ENCODE data around the gene ARGLU1.
"Not testable (repeated sequence)": the region's sequence is repeated elsewhere in the genome, so short reads cannot be mapped to it uniquely, and the experiment has no call there.

The ARGLU1 gene, protein sequence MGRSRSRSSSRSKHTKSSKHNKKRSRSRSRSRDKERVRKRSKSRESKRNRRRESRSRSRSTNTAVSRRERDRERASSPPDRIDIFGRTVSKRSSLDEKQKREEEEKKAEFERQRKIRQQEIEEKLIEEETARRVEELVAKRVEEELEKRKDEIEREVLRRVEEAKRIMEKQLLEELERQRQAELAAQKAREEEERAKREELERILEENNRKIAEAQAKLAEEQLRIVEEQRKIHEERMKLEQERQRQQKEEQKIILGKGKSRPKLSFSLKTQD

DNA sequence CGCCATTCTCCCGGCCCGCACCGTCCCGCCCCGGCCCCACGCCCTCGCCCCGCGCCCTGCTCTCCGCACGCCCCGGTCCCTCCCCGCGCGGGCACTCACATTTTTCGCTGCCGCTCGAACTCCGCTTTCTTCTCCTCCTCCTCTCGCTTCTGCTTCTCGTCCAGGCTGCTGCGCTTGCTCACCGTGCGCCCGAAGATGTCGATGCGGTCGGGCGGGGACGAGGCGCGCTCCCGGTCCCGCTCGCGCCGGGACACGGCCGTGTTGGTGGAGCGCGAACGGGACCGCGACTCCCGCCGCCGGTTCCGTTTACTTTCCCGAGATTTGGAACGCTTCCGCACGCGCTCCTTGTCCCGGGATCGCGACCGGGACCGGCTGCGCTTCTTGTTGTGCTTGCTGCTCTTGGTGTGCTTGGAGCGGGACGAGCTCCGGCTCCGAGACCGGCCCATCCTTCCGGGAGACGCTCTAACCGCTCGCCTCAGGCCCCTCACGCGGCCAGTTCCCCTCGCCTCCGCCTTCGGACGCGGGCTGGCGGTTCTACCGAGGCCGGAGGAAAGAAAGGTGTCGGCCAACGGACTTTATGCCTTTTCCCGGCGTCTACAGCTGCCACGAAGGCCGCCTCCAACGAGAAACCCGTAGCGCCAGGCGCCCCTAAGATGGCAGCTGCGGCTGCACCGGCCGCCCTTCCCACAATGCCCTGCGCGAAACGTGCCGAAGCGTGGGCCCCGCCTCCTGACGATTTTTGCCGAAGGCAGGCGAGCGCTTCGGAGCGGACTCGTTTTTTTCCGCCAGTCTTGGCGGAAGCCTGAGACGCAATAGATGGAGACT is at the start of gene ARGLU1:
ARGLU1 (minus strand) TSS at position 664 of the 825 bp plus-strand sequence; CDS start at position 446, 218 bp downstream.
- peak; percentile 92 for DNase-seq (ENCODE audit: low spot score)

DNA sequence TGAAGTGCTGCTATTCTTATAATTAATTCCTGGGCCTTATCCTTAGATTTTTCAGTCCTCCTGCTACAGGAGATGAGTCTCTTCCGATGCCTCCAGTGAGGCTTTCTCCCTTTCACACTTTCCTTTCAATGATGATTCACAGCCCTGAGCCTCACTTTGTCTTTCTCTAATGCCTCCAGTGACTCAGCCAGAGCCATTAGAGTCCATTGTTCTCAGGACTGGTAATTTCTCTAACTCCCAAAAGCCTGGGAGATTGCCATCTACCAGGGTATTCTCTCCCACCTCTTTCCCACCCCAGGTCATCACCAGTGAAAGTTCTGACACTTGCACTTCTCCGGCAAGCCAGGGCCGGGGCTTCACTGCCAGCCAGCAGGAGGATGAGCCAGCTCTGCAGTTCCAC is 49.6 kb upstream of the ARGLU1 start:
- no peak for DNase-seq (ENCODE audit: low spot score)

DNA sequence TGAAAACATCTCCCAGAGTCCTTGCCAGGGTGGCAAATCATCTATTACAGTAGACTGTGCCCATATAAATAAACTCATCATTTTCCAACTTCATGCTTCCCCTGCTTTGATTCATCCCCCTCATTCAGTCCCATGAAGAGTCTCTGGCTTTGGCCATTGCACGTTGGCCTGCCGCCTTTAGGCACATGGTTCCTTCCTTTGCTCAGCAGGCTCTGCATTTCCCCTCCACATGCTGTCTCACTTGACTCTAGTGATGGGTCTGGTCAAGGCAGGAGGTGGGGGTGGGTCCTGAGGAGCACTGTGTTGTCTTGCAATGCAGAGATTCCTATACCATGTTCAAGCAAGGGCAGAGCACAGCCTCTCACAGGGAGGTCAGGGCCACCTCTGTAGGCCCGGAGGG is 48.8 kb upstream of the ARGLU1 start:
- DNase-seq (ENCODE audit: low spot score) = no peak

DNA sequence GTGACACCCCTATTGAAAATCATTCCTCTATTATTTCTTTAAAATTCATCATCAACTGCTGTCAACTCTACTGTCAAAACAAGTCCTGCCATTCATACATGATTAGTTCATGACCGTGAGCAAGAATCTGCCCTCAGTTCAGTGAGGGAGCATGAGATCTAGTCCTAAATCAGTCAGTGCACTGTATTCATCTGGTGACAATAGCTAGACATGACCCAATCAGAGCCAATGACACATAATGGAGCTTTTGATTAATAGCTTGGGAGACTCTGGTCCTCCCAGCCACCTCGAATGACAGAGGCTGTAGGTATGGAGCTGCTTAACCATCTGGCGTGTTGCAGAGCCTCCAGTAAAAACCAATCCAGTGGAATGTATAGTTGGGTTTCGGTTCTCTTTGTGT is 46.9 kb upstream of the ARGLU1 start:
- DNase-seq (ENCODE audit: low spot score) = no peak

DNA sequence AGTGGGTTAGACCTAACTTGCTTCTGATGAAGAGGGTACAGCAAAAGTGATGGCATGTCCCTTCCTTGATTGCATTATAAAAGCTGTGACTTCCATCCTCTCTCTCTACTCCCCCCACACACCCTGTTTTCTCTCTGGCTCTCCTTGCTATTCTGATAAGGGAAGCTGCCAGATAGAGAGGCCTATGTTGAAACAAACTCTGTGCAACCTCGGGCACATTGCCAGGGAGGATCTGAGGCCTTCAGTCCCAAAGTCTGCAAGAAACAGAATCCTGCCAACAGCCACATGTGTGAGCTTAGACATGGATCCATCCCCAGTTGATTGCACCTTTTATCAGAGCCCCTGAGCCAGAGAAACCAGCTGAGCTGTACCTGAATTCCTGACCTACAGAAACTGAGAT is 44.8 kb upstream of the ARGLU1 start:
- DNase-seq (ENCODE audit: low spot score) = no peak

DNA sequence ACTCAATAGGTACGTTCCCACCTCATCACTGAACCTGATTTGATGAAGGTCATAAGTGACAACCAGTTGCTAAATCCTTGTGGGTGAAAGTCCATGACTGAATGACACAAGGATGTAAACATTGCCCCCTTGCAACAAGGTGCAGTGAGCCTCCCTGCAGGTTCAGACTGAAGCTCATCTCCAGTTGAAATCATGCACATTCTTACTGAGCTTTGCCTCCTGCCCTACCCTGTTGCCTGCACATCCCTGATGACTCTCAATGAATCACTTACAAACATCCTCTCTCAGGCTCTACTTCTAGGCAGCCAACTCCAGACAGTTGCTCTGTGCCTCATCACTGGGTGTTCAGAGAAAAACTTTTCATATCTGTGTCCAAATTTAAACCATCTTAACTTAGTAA is 42.5 kb upstream of the ARGLU1 start:
- no peak for DNase-seq (ENCODE audit: low spot score)

DNA sequence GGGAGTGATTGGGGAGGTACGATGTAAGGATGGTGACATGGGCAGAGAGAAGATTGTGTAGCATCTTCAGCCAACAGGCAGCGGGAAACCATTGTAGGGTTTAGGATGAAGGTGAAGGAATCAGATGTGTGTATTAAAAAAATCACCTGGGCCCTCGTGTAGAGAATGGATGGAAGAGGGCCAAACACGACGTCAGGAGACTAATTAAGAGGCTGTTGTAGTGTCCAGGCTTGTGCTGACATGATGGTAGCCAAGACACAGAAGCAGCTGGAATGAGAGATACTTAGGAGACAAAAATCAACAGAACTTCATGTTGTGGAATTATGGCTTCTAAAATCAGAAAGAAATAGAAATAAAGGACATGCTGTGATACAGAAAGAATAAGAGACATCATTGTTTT is 41.2 kb upstream of the ARGLU1 start:
- no peak for DNase-seq (ENCODE audit: low spot score)

DNA sequence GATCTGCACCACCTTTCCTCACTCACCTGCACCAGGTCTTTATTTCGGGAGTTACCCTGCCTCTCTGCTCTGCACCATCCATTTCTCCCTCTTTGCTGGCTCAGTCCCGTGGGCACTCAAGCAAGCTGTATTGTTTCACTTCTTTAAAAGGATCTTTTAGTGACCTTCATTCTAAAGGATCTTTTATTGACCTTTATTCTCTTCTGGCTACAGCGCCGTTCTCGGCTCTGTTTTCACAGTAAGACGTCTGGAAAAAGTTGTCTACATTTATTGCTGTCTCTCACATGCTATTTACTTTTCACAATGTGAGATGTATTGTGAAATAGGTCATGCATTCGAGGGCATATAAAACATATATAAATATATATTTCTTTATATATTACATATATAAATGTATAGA is 35.6 kb upstream of the ARGLU1 start:
- no peak for DNase-seq (ENCODE audit: low spot score)

DNA sequence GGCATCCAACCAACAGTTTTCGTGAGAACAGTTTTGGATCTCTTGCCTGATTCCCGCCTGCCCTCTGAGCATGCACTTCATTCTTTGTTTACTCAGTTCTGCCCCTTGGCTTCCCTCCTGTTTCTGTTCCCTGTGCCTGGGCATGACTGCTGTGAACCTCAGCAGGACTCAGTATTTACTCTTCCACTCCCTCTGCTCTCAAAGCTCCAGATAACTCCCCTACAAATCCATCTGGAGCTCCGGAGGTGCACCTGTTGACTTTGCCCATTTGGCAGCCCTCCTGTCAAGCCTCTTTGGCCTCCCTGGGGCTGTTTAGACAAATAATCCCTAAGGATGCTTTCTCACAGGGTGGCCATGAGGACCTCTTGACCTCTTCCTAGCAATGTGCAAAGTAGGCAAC is 34.2 kb upstream of the ARGLU1 start:
- DNase-seq (ENCODE audit: low spot score) = no peak

DNA sequence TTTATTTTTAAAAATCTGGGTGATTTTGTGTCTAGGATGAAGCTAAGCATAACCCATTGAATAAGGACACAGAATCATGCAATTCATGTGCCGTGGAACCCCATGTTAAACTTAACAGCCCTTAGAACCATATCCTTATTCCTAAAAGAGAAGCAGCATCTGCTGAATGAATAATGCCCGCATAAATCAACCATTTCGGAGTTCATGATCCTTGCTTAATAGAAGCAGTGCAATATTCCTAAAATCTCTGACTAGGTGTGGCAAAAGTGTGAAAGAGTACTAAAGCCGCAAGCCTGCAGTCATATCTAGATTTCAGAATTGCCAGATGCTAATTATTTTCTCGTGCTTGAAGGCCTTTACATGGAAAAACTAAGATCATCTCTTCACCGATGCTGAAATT is 33.6 kb upstream of the ARGLU1 start:
- DNase-seq (ENCODE audit: low spot score) = no peak

DNA sequence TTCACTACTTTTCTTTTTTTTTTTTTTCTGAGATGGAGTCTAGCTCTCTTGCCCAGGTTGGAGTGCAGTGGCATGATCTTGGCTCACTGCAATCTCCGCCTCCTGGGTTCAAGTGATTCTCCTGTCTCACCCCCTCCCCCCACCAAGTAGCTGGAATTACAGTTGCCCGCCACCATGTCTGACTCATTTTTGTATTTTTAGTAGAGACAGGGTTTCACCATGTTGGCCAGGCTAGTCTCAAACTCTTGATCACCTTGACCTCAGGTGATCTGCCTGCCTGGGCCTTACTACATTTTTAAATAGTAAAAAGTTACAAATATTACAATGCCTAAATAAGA is 32.8 kb upstream of the ARGLU1 start:
- not testable (repeated sequence) for DNase-seq (ENCODE audit: low spot score)

DNA sequence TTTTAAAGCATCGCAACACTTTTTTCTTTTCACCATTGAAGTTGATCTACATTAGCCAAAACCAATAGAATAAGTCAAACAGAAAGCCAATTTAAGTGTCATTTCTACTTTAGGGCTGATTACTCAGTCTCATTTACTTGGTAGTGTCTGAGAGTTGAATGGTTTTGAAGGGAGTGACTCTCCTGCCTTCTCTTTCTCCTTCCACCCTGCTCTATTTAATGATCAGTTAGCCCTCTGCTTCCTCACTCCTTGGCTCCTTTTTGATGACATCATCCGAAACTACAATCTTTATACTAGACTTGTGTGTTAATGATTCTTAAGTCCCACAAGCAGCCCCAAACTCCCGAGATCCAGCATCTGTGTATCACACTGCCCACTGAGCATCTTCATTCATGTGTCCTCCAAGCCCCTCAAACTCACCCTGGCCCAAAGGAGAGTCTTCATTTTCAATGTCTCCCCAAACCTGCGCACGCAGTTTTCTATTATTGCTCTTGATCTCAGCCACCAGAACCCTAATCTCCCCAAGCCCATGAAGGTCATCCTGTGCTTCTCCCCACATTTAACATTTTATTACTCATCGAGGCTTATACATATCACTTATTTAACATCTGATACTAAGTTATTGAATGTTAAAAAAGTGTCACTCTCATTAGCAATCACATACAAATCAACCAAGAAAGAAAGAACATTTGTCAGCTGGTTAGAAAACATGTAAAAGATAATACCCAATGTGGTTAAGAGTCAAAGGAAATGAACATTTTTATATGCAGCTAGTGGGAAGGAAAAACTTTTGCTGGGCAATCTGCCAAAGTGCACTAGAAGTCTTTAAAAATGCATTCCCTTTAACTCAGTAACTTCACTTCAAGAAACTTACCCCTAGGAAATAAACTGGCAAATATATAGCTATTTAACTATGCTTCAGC is 32.2 kb upstream of the ARGLU1 start:
- peak; percentile 3 for DNase-seq (ENCODE audit: low spot score)

DNA sequence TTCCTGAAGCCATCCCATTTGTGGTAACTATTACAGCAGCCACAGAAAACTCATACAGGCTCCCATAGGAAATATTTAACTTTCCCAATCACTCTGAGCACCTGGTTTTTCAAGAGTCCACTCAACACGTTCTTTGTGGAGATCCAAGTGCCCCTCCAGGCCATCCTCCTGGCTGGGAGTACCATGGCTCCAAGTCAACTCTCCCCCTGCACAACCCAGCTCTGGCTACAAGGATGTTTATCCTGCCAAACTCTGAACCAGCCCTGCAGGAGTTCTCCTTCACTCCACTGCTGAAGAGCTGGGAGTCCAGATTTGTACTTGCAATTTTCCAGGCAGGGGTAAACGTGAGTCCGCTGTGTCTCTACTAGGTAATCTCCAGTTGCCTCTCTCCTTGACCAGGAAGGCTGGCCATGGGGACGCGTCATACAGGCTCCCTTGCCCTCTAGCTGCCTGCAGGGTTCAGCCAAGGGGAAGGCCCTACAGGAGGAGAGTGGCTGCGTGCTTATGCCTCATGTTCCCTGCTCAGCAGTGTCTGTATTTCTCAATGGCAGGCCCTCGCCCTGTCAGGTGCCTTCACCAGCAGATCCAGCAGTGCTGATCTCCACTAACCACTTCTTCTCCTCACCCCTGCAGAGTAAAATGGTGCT is 29.9 kb upstream of the ARGLU1 start:
- no peak for DNase-seq (ENCODE audit: low spot score)

DNA sequence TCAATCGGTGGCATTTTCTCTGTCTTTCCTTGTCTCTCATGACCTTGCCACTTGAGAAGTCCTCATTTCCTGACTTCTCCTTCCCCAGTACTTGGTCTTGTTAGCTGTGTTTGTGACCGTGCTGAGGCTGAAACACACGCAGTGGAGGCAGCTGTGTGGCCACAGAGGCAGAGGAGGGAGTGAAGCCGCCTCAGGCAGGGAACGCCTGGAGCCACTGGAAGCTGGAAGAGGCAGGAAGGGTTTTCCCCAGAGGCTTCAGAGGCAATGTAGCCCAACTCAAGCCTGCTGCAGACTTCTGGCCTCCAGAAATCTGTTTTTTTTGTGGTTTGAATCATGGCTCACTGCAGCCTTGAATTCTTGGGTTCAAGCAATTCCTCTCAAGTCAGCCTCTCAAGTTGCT is 29.2 kb upstream of the ARGLU1 start:
- DNase-seq (ENCODE audit: low spot score) = no peak

DNA sequence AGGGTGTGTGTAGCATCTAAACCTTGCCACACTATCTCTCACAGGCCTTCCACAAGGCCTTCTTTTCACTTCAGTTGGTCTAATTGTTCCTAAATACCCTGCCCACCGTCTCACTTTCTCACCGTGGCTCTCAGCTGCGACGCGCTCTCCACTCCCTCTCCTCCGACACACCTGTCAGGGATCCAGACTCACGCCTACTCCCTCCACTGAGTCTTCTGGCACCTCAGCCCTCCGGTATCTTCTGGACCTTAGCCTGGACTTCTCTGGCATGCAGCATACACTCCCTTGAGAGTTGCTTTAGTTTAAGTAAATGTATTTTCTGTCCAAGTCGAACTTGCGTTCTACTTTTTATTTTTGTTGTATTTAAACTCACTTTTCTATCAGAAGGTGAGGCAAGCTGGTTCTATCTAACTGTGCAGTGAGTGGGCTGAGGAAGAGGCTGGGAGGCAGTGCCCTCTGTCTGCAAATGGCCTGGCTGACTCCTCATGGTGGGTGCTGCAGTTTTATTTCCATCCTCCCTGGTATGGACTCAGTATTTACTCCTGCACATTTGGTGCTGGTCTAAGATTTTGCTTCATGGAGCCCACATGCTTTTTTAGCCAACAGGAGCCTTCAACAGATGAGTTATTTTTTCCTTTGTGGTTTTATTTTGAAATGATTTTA is 28.5 kb upstream of the ARGLU1 start:
- no peak for DNase-seq (ENCODE audit: low spot score)

DNA sequence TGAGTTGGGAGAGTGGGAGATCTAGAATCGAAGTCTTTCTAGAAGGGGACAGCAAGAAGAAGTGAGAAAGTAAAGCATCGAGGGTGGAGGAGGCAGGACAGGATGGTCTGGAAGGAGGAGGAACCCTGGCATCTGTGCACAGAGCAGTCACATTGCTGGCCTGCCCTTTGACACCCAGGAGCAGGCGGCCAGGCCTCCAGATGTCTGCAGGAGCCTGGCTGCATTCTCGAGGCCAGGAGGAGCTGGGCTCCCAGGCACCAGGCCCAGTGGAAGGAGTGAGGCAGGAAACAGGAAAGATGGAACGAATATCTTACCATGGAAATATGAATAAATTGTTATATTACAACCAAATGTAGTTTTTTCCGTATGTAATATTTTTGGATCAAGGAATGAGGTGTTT is 27.7 kb upstream of the ARGLU1 start:
- no peak for DNase-seq (ENCODE audit: low spot score)

DNA sequence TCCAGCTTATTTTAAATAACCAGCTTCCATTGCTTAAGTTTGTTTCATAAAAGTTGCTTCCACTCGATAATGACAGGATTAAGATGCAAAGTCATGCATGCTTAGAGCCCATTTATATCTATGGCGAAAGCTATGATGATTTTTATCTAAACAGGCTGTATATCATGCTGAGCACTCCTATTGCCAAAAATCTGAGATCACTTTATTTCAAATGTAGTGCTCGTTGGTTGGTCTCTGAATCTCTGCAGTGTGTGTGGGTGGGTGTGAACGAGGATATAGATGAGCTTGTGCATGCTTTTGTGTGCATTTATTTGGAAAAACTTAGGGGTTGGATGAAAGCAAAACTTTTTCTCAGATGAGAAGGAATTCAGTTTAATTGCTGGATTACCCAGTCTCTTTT is 27.0 kb upstream of the ARGLU1 start:
- DNase-seq (ENCODE audit: low spot score) = no peak

DNA sequence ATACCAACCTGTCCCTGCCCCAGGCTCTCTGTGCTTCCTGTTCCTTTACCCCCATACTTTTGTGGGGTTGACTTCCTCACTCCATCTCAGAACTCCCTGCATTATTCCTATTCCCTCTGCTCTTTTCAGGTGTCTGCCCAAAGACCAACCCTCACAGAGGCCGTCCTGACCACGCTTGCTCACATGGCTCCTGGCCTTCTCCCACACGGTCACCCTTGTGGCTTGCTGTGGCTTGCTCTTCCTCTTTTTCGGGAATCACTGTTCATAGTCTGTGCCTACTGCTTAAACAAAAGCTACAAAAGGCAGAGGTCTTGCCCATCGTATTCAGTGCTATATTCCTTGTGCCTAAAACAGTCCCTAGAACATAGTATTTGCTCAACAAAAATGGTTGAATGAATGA is 25.2 kb upstream of the ARGLU1 start:
- DNase-seq (ENCODE audit: low spot score) = no peak

DNA sequence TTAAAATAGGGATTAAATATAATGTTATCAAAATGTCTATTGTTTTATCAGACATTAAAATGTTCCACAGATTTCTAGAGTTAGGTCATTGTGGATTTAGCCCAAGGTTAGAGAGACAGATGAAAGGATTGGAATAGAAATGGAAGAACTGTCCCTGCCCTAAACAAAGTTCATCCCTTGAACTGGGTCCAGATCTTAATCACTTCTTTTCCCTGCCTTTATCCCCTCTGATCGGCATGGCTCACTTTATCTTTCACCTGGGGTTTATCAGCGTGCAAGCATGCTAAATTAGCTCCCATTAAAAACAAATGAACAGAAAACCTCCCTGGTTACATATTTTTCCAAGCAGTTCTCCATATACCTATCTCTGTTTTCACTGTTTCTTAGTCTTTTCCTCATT is 23.4 kb upstream of the ARGLU1 start:
- no peak for DNase-seq (ENCODE audit: low spot score)

DNA sequence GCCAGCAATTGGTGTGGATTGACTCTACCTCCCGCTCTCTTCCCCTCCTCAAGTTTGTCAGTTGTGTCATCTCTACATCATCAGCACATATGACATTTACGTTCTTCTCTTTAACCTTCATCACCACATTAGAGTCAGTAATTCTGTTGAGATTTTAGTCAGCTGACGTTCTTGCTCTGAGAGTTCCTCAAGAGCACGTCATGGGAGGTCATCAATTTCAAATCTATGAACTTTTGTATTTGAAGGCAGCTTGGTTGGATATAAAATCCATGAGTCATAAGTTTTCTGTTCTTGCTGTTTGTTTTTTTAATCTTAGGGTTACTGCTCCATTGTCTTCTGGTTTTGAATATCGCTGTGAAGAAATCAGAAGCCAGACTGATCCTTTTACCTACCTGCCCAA is 21.8 kb upstream of the ARGLU1 start:
- DNase-seq (ENCODE audit: low spot score) = no peak

DNA sequence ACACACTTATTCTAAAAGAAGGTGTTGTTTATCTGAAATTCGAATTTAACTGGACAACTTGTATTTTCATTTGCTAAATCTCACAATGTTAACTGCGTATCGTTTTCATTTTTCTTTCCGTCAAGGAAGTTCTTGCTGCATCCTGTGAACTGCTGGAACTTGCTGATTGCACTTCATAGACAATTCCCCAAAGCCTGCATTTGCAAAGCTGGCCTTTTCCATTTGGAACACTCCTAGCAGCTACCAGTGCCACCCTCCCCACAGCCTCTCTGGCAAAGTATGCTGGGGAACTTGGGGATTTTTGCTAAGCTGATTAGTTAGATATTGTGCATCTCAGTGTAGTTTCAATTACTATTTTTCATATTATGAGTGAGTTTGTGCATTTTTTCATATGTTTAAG is 20.4 kb upstream of the ARGLU1 start:
- DNase-seq (ENCODE audit: low spot score) = no peak

DNA sequence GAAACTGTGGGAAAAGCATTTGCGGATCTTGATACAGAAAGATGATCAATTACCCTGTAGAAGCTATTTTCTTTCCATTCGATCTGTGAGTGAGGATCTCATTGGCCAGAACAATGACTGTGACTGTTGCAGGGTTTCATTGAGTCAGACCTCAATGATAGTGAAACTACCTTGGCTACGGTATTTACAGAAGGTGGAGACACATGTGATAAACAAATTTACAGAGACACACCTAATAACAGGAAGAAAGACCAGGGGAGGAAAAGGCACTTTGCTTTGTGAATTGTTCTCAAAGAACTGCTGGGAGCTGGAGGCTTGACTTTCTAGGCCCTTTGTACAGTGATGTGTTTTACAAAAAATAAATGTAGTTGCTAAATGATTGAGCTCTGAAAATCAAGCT is 19.9 kb upstream of the ARGLU1 start:
- DNase-seq (ENCODE audit: low spot score) = no peak
